ENCODE measurements around the gene ARHGEF4. TPM values are rescaled to one million over a fixed set of nuclear protein-coding genes. Genes with fewer than 3 reads are reported as not detected.

Gene ARHGEF4
- total RNA-seq, 1 experiment from 2014 or later = 0.80 TPM

DNA sequence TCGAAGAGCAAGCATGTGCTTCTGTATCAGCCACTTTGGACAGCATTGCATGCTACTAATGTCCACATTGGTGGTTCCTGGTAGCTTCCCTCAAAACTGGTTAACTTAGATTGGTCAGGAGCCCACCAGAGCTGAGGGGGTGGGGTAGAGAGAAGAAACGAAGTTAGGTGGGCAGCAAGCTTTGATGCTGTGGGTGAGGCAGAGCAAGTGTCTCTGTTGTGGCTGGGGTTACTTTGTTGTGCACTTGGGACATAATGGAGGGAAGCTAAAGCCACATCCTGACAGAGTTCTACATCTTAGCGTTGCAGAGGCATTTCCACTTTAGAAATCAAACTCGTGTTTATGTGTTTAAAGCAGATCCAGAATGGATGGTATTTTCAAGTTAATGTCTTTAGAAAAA lies 173.9 kb downstream of the ARHGEF4 start:
- Histone ChIP-seq H3K4me1 (ENCODE audit: control insufficient read depth, insufficient read depth, low read length) (no peaks in the 10 kb centered on the region), H3K4me3 (ENCODE audit: low read depth in 2 of 2, low read length in 2 of 2) (no peak overlapping the region), H3K27me3 (ENCODE audit: control insufficient read depth, insufficient read depth, low read length) (no peaks in the 10 kb centered on the region), H3K36me3 (ENCODE audit: control insufficient read depth, insufficient read depth, low read length) (no peaks in the 10 kb centered on the region), H3K27ac (ENCODE audit: low read length) (no peak overlapping the region), H3K9me3 (ENCODE audit: control insufficient read depth, insufficient read depth, low read depth, low read length) (no peaks in the 10 kb centered on the region)
- no peak for TF ChIP-seq TCF7L2 (IDR thresholded peaks at IDR 0.05; ENCODE audit: low read depth, low read length)
- TF ChIP-seq, protein P1, sequence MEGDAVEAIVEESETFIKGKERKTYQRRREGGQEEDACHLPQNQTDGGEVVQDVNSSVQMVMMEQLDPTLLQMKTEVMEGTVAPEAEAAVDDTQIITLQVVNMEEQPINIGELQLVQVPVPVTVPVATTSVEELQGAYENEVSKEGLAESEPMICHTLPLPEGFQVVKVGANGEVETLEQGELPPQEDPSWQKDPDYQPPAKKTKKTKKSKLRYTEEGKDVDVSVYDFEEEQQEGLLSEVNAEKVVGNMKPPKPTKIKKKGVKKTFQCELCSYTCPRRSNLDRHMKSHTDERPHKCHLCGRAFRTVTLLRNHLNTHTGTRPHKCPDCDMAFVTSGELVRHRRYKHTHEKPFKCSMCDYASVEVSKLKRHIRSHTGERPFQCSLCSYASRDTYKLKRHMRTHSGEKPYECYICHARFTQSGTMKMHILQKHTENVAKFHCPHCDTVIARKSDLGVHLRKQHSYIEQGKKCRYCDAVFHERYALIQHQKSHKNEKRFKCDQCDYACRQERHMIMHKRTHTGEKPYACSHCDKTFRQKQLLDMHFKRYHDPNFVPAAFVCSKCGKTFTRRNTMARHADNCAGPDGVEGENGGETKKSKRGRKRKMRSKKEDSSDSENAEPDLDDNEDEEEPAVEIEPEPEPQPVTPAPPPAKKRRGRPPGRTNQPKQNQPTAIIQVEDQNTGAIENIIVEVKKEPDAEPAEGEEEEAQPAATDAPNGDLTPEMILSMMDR (IDR thresholded peaks at IDR 0.05) = no peak
- TF ChIP-seq, protein P2, sequence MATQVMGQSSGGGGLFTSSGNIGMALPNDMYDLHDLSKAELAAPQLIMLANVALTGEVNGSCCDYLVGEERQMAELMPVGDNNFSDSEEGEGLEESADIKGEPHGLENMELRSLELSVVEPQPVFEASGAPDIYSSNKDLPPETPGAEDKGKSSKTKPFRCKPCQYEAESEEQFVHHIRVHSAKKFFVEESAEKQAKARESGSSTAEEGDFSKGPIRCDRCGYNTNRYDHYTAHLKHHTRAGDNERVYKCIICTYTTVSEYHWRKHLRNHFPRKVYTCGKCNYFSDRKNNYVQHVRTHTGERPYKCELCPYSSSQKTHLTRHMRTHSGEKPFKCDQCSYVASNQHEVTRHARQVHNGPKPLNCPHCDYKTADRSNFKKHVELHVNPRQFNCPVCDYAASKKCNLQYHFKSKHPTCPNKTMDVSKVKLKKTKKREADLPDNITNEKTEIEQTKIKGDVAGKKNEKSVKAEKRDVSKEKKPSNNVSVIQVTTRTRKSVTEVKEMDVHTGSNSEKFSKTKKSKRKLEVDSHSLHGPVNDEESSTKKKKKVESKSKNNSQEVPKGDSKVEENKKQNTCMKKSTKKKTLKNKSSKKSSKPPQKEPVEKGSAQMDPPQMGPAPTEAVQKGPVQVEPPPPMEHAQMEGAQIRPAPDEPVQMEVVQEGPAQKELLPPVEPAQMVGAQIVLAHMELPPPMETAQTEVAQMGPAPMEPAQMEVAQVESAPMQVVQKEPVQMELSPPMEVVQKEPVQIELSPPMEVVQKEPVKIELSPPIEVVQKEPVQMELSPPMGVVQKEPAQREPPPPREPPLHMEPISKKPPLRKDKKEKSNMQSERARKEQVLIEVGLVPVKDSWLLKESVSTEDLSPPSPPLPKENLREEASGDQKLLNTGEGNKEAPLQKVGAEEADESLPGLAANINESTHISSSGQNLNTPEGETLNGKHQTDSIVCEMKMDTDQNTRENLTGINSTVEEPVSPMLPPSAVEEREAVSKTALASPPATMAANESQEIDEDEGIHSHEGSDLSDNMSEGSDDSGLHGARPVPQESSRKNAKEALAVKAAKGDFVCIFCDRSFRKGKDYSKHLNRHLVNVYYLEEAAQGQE (IDR thresholded peaks at IDR 0.05; ENCODE audit: insufficient read depth in 1 of 2, low read depth in 2 of 2, low read length in 1 of 2) = no peak
- no peak for TF ChIP-seq SIN3A (IDR thresholded peaks at IDR 0.05; ENCODE audit: borderline replicate concordance, insufficient read depth, low read depth, low read length)
- no peak for TF ChIP-seq POLR2AphosphoS5 (IDR thresholded peaks at IDR 0.05; ENCODE audit: low read depth, low read length)
- ATAC-seq (no peak), DNase-seq (ENCODE audit: low read depth, low spot score) (no peak)
- in situ Hi-C loops (cut with HindIII; ENCODE audit: low pct_unique_long_range_greater_than_20kb, low sequenced_read_pairs) (no loop called here), intact Hi-C loops (cut with micrococcal nuclease; ENCODE audit: unreplicated experiment) (no loop called here)
- POLR2A ChIA-PET = no interaction called here
- CTCF ChIA-PET = no interaction called here
- no TSS peak for BruUV-seq (replicated peaks)

DNA sequence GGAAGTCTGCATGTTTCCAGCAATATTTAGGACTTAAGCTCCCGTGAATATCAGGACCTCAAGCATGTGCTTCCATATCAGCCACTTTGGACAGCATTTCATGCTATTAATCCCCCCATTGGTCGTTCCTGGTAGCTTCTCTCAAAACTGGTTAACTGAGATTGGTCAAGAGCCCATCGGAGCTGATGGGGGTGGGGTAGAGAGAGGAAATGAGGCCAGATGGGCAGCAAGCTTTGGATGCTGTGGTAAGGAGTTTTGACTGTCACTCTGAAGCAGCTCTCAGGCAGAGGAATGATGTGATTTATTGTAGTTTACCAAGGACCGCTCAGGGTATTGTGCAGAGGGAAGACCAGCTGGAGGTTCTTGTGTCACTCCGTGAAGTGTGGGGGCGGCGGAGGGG lies 174.8 kb downstream of the ARHGEF4 start:
- in situ Hi-C loops (cut with HindIII; ENCODE audit: low pct_unique_long_range_greater_than_20kb, low sequenced_read_pairs) = no loop called here
- no peaks in the 10 kb centered on the region for H3K9me3 ChIP-seq (ENCODE audit: control insufficient read depth, insufficient read depth, low read depth, low read length)
- CTCF ChIA-PET = no interaction called here
- H3K4me3 ChIP-seq (ENCODE audit: low read depth in 2 of 2, low read length in 2 of 2) = no peak overlapping the region
- H3K27ac ChIP-seq (ENCODE audit: low read length) = no peak overlapping the region
- TF ChIP-seq, protein P2 (IDR thresholded peaks at IDR 0.05; ENCODE audit: insufficient read depth in 1 of 2, low read depth in 2 of 2, low read length in 1 of 2) = no peak
- TF ChIP-seq, protein P1 (IDR thresholded peaks at IDR 0.05) = no peak
- TF ChIP-seq POLR2AphosphoS5 (IDR thresholded peaks at IDR 0.05; ENCODE audit: low read depth, low read length) = no peak
- TF ChIP-seq SIN3A (IDR thresholded peaks at IDR 0.05; ENCODE audit: borderline replicate concordance, insufficient read depth, low read depth, low read length) = no peak
- no peak for TF ChIP-seq TCF7L2 (IDR thresholded peaks at IDR 0.05; ENCODE audit: low read depth, low read length)
- intact Hi-C loops (cut with micrococcal nuclease; ENCODE audit: unreplicated experiment) = no loop called here
- DNase-seq (ENCODE audit: low read depth, low spot score) (no peak), ATAC-seq (no peak)
- no peaks in the 10 kb centered on the region for H3K27me3 ChIP-seq (ENCODE audit: control insufficient read depth, insufficient read depth, low read length)
- no peaks in the 10 kb centered on the region for H3K36me3 ChIP-seq (ENCODE audit: control insufficient read depth, insufficient read depth, low read length)
- BruUV-seq (replicated peaks) = no TSS peak
- peaks cover 3% of the 10 kb centered on the region for H3K4me1 ChIP-seq (ENCODE audit: control insufficient read depth, insufficient read depth, low read length)
- POLR2A ChIA-PET = interaction anchor here (0.6 kb wide), 1 partner anchor 48 kb away, joined by 3 read pairs; no protein-coding TSS in a partner anchor
